ENCODE data around the gene DXO. TPM values are rescaled to one million over a fixed set of nuclear protein-coding genes. Genes with fewer than 3 reads are reported as not detected.
A peak's percentile ranks its signal among the peaks of the same experiment; 100 is the strongest.
"Not testable (repeated sequence)": the region's sequence is repeated elsewhere in the genome, so short reads cannot be mapped to it uniquely, and the experiment has no call there.

DXO gene
- total RNA-seq, 4 donors from 2014 or later: 21.3 to 36.4 (median 33.9) TPM

DNA sequence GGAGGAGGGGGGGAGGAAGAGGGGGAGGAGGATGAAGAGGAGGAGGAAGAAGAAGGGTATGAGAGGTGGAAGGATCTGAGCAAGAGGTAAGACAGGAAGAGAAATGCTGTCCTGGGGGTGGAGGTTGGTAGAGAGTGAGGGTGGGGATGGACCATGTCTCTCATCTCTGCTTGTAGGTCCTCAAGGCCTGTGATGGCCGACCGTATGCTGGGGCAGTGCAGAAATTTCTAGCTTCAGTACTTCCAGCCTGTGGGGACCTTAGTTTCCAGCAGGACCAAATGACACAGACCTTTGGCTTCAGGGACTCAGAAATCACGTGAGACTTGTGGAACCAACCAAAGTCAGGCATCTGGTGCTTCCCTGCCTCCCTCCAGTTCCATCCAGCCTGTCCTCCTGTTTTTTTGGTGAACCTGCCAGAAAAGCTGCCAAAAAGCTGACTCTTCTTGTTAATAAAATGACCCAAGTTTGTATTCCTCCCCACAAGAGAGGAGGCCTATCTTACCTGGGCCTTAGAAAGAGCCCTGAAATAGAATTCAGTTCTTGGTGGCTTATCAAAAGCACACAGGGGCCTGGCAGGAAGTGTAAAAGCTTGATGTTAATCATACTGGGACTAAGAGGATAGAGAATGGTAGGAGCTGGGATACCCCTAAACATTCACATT is 7.4 kb upstream of the DXO start:
- 84 to 96% methylated on average over 3 of the region's 3 CpGs for WGBS, 2 donors
- Histone ChIP-seq H3K27me3 (no peaks in the 10 kb centered on the region), H3K36me3 (no peaks in the 10 kb centered on the region), H3K9me3 (no peaks in the 10 kb centered on the region), H3K27ac (no peak overlapping the region), H3K4me1 (no peaks in the 10 kb centered on the region), H3K4me3 (replicated peaks in 1 of 3) (no peak overlapping the region)
- intact Hi-C loops (cut with DNase I): no loop called here
- DNase-seq: no peak
- TF ChIP-seq POLR2A (IDR thresholded peaks at IDR 0.05): no peak
- TF ChIP-seq, protein P1, sequence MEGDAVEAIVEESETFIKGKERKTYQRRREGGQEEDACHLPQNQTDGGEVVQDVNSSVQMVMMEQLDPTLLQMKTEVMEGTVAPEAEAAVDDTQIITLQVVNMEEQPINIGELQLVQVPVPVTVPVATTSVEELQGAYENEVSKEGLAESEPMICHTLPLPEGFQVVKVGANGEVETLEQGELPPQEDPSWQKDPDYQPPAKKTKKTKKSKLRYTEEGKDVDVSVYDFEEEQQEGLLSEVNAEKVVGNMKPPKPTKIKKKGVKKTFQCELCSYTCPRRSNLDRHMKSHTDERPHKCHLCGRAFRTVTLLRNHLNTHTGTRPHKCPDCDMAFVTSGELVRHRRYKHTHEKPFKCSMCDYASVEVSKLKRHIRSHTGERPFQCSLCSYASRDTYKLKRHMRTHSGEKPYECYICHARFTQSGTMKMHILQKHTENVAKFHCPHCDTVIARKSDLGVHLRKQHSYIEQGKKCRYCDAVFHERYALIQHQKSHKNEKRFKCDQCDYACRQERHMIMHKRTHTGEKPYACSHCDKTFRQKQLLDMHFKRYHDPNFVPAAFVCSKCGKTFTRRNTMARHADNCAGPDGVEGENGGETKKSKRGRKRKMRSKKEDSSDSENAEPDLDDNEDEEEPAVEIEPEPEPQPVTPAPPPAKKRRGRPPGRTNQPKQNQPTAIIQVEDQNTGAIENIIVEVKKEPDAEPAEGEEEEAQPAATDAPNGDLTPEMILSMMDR (IDR thresholded peaks at IDR 0.05): no peak

DNA sequence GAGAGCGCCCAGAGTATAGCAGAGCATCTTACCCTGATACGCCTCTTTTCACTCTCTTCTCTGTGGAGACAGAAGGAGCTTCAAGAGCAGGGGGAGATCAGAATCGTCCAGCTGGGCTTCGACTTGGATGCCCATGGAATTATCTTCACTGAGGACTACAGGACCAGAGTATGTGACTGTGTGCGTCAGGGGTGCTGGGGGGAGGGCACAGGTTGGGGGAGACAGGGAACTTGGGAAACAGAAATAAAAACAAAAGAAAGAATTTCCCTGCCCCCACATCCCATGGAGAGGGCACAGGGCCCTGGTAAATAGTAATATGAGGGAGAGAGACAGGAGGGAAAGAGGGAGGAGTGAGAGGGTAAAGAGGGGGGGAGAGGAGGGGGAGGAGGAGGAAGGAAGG is 6.9 kb upstream of the DXO start:
- Histone ChIP-seq H3K4me1 (no peaks in the 10 kb centered on the region), H3K27ac (no peak overlapping the region), H3K9me3 (no peaks in the 10 kb centered on the region), H3K36me3 (no peaks in the 10 kb centered on the region), H3K27me3 (no peaks in the 10 kb centered on the region), H3K4me3 (replicated peaks in 1 of 3) (no peak overlapping the region)
- DNase-seq: no peak
- TF ChIP-seq, protein P1 (IDR thresholded peaks at IDR 0.05): no peak
- TF ChIP-seq POLR2A (IDR thresholded peaks at IDR 0.05): no peak
- WGBS, 2 donors: 92 to 93% methylated on average over 5 of the region's 5 CpGs
- intact Hi-C loops (cut with DNase I): no loop called here

DNA sequence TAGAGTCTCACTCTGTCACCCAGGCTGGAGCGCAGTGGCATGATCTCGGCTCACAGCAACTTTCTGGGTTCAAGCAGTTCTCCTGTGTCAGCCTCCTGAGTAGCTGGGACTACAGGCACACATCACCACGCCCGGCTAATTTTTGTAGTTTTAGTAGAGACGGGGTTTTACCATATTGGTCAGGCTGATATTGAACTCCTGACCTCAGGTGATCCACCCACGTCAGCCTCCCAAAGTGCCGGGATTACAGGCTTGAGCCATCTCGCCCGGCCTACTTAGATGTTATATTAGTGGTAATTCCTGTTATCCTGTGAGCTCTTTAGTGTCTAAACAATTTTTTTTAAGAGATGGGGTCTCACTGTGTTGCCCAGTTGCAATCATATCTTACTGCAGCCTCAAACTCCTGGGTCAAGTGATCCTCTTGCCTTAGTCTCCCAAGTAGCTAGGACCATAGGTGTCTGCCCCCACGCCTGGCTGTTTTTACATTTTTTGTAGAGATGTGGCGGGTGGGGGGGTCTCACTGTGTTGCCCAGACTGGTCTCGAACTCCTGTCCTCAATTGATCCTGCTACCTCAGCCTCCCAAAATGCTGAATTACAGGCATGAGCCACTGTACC is 6.0 kb upstream of the DXO start:
- Histone ChIP-seq H3K36me3 (no peaks in the 10 kb centered on the region), H3K4me3 (replicated peaks in 1 of 3) (no peak overlapping the region), H3K4me1 (peaks cover 7 to 8% of the 10 kb centered on the region in 2 donors), H3K9me3 (no peaks in the 10 kb centered on the region), H3K27me3 (no peaks in the 10 kb centered on the region), H3K27ac (no peak overlapping the region)
- DNase-seq: no peak
- intact Hi-C loops (cut with DNase I): no loop called here
- WGBS, 2 donors: 93 to 95% methylated on average over 12 of the region's 12 CpGs
- TF ChIP-seq, protein P1 (IDR thresholded peaks at IDR 0.05): no peak
- TF ChIP-seq POLR2A (IDR thresholded peaks at IDR 0.05): no peak

DNA sequence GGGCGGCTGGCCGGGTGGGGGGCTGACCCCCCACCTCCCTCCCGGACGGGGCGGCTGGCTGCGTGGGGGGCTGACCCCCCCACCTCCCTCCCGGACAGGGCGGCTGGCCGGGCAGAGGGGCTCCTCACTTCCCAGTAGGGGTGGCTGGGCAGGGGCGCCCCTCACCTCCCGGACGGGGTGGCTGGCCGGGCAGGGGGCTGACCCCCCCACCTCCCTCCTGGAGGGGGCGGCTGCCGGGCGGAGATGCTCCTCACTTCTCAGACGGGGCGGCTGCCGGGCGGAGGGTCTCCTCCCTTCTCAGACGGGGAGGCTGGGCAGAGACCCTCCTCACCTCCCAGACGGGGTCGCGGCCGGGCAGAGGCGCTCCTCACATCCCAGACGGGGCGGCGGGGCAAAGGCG is 4.1 kb upstream of the DXO start:
- DNase-seq; H3K27ac ChIP-seq; H3K36me3 ChIP-seq; H3K27me3 ChIP-seq; H3K4me3 ChIP-seq (replicated peaks in 1 of 3); H3K9me3 ChIP-seq; intact Hi-C loops (cut with DNase I): not testable (repeated sequence)
- H3K4me1 ChIP-seq: peaks cover 11 to 12% of the 10 kb centered on the region in 2 donors
- WGBS, 2 donors: 98 to 100% methylated on average over 1 to 7 of the region's 30 CpGs

DNA sequence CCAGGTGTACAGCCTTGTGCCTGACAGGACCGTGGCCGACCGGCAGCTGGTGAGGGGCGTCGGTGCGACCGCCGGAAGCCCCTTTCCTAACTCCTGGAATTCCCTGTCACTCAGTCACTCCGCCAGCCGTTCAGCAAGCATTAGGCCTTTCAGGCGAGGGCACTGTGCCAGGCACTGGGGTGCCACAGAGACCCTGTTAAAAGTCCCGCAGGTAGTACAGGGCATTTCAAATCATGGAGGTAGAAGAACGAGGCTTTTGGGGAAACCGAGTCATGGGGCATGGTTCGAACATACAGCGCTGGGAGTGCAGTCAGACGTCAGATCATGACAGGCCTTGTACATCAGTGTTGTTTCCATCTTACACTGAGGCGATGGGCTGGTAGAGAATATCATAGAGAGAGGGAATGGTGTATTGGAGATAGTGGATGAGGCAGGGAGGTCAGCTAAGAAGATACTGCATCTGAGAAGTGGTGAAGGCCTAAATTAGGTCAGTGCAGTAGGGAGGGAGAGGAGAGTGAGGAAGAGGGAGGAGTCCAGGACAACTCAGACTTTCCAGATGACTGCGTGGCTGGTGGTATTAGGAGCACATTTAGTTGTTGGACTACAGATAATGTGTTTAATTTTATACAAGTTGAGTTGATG is 892 bp upstream of the DXO start:
- 13 to 14% methylated on average over 11 of the region's 19 CpGs for WGBS, 2 donors
- DNase-seq: no peak
- peaks cover 22 to 23% of the 10 kb centered on the region in 2 donors for H3K36me3 ChIP-seq

More for the DNA sequence above, 892 bp upstream of the DXO start:
- H3K9me3 ChIP-seq: no peaks in the 10 kb centered on the region
- H3K27ac ChIP-seq: peak overlapping the region; percentile 93 to 97 (median 97)
- no peaks in the 10 kb centered on the region for H3K27me3 ChIP-seq
- intact Hi-C loops (cut with DNase I): no loop called here
- peaks cover 12 to 18% of the 10 kb centered on the region in 2 donors for H3K4me1 ChIP-seq
- peak overlapping the region; percentile 38 to 91 (median 87) for H3K4me3 ChIP-seq (replicated peaks in 1 of 3)
- TF ChIP-seq, protein P1 (IDR thresholded peaks at IDR 0.05): no peak
- no peak for TF ChIP-seq POLR2A (IDR thresholded peaks at IDR 0.05)

Measured in thyroid gland (tissue), 4 donors.